Esophagus muscularis mucosa (tissue), 4 donors: ENCODE measurements around the gene KIF12.

Experiments
- EP300 ChIP-seq: sonication (generic); formaldehyde crosslinking; IDR thresholded peaks from one replicate; pipeline ENCODE4 v1.6.1; 2017; ENCODE audit warnings: antibody characterized with exemption
- POLR2A ChIP-seq: fragments of 450-650 bp; IDR thresholded peaks from one replicate; pipeline ENCODE4 v1.6.1; 2017; ENCODE audit warnings: antibody characterized with exemption, moderate library complexity, mild to moderate bottlenecking, low read depth
- POLR2AphosphoS5 ChIP-seq, 2 donors: sonication (generic); formaldehyde crosslinking; IDR thresholded peaks; one replicate each; pipeline ENCODE4 v1.6.1; 2017; ENCODE audit warnings: antibody characterized with exemption in 2 of 2
- TF ChIP-seq, protein P1 (sequence below), 3 experiments: fragments of 200-600 bp in 2 of 3; fragments of 450-650 bp in 1 of 3; sonication (generic) in 2 of 3; IDR thresholded peaks; one replicate each; pipeline ENCODE4 v1.5.1; 2017 to 2019; ENCODE audit warnings: antibody characterized with exemption in 3 of 3, mild to moderate bottlenecking in 2 of 3, moderate library complexity in 1 of 3

GRCh38 chr9:114046237-114046755 is 52.8 kb downstream of the KIF12 start:
- TF ChIP-seq, protein P1, sequence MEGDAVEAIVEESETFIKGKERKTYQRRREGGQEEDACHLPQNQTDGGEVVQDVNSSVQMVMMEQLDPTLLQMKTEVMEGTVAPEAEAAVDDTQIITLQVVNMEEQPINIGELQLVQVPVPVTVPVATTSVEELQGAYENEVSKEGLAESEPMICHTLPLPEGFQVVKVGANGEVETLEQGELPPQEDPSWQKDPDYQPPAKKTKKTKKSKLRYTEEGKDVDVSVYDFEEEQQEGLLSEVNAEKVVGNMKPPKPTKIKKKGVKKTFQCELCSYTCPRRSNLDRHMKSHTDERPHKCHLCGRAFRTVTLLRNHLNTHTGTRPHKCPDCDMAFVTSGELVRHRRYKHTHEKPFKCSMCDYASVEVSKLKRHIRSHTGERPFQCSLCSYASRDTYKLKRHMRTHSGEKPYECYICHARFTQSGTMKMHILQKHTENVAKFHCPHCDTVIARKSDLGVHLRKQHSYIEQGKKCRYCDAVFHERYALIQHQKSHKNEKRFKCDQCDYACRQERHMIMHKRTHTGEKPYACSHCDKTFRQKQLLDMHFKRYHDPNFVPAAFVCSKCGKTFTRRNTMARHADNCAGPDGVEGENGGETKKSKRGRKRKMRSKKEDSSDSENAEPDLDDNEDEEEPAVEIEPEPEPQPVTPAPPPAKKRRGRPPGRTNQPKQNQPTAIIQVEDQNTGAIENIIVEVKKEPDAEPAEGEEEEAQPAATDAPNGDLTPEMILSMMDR (IDR thresholded peaks at IDR 0.05), result no peak
- TF ChIP-seq POLR2A (no peak), POLR2AphosphoS5 (IDR thresholded peaks at IDR 0.05) (no peak), EP300 (no peak)
